Smooth muscle cell (in vitro differentiated cells): ENCODE data around the gene PLEKHB1. TPM values are rescaled to one million over a fixed set of nuclear protein-coding genes. Genes with fewer than 3 reads are reported as not detected.
A peak's percentile ranks its signal among the peaks of the same experiment; 100 is the strongest.

Source experiments
- DNase-seq: peaks from one replicate; lab custom pipeline; 2025; ENCODE audit not compliant: unreplicated experiment; lab: John Stamatoyannopoulos, UW
- H2AFZ ChIP-seq: fragments of 200-600 bp; sonication (generic); 2 replicates; pipeline ENCODE4 v1.6.0; 2016; ENCODE audit warnings: antibody characterized with exemption, low read depth, mild to moderate bottlenecking
- H3F3A ChIP-seq: fragments of 200-600 bp; sonication (generic); 2 replicates; pipeline ENCODE4 v1.6.0; 2017; ENCODE audit warnings: antibody characterized with exemption, low read depth
- H3K27ac ChIP-seq: fragments of 200-600 bp; sonication (generic); 2 replicates; pipeline ENCODE4 v1.5.1; 2016; ENCODE audit warnings: low read depth, mild to moderate bottlenecking
- H3K27me3 ChIP-seq: fragments of 200-600 bp; sonication (generic); 2 replicates; pipeline ENCODE4 v1.6.1; 2016; ENCODE audit warnings: low read depth, mild to moderate bottlenecking
- H3K36me3 ChIP-seq: fragments of 200-600 bp; sonication (generic); 2 replicates; pipeline ENCODE4 v1.5.1; 2016; ENCODE audit warnings: low read depth
- H3K4me1 ChIP-seq: fragments of 200-600 bp; sonication (generic); 2 replicates; pipeline ENCODE4 v1.5.1; 2016; ENCODE audit warnings: low read depth
- H3K4me2 ChIP-seq: fragments of 200-600 bp; sonication (generic); 2 replicates; pipeline ENCODE4 v1.6.0; 2016; ENCODE audit warnings: mild to moderate bottlenecking
- H3K4me3 ChIP-seq: fragments of 200-600 bp; sonication (generic); 2 replicates; pipeline ENCODE4 v1.5.1; 2016; ENCODE audit warnings: mild to moderate bottlenecking
- H3K79me2 ChIP-seq: fragments of 200-600 bp; sonication (generic); 2 replicates; pipeline ENCODE4 v1.6.0; 2016; ENCODE audit warnings: low read depth, mild to moderate bottlenecking
- H3K9ac ChIP-seq: fragments of 200-600 bp; sonication (generic); 2 replicates; pipeline ENCODE4 v1.6.0; 2016; ENCODE audit warnings: low read depth
- H3K9me3 ChIP-seq: fragments of 200-600 bp; sonication (generic); replicated peaks from 2 replicates; pipeline ENCODE4 v1.5.1; 2016; ENCODE audit warnings: low read depth
- H4K20me1 ChIP-seq: fragments of 200-600 bp; sonication (generic); 2 replicates; pipeline ENCODE4 v1.6.0; 2016; ENCODE audit warnings: low read depth
- CTCF ChIP-seq: fragments of 200-600 bp; sonication (generic); IDR thresholded peaks from 2 replicates; pipeline ENCODE4 v1.5.1; 2017; ENCODE audit warnings: borderline replicate concordance, mild to moderate bottlenecking, antibody characterized with exemption; ENCODE audit not compliant: insufficient read depth, poor library complexity, severe bottlenecking
- WGBS: methylation state at CpG from one replicate; pipeline ENCODE4 v1.1.7; 2016; ENCODE audit warnings: low lambda C conversion rate; 5-methylcytosine and 5-hydroxymethylcytosine counted together
- polyA plus RNA-seq: library from polyadenylated mRNA; unstranded; fragments of >200 nt; fragmentation: Nextera tagmentation; extraction: Ambion mirVana; gene quantifications from 2 replicates; pipeline ENCODE4 v1.2.1, GENCODE V29; 2016
- total RNA-seq: library from RNA; depleted of rRNA; stranded (reverse); fragments of >200 nt; gene quantifications from 2 replicates; pipeline ENCODE4 v1.2.3, GENCODE V29; 2014

Gene PLEKHB1
- total and polyA plus RNA-seq, 2 experiments from 2014 or later: 0.22 to 2.5 TPM

- 92% methylated on average over 3 of the region's 3 CpGs for WGBS
- no peak for DNase-seq
- Histone ChIP-seq H3K9ac (no peak overlapping the region), H3K79me2 (no peaks in the 10 kb centered on the region), H3K9me3 (no peaks in the 10 kb centered on the region), H3K4me3 (no peak overlapping the region), H3K27me3 (no peaks in the 10 kb centered on the region), H3K36me3 (no peaks in the 10 kb centered on the region), H2AFZ (no peak overlapping the region), H4K20me1 (no peaks in the 10 kb centered on the region), H3K4me2 (no peak overlapping the region), H3K4me1 (peaks cover 10% of the 10 kb centered on the region), H3K27ac (no peak overlapping the region), H3F3A (no peaks in the 10 kb centered on the region)
- no peak for TF ChIP-seq CTCF
Measured at GRCh38 chr11:73656985-73657384, 10.6 kb downstream of the PLEKHB1 start.

- H3K9me3 ChIP-seq: no peaks in the 10 kb centered on the region
- H3F3A ChIP-seq: no peaks in the 10 kb centered on the region
- H3K79me2 ChIP-seq: no peaks in the 10 kb centered on the region
- H3K9ac ChIP-seq: no peak overlapping the region
- no peak overlapping the region for H3K4me2 ChIP-seq
- H3K4me3 ChIP-seq: no peak overlapping the region
- no peaks in the 10 kb centered on the region for H4K20me1 ChIP-seq
- H3K4me1 ChIP-seq: no peaks in the 10 kb centered on the region
- no peak for DNase-seq
- no peaks in the 10 kb centered on the region for H3K36me3 ChIP-seq
- no peaks in the 10 kb centered on the region for H3K27me3 ChIP-seq
- no peak overlapping the region for H2AFZ ChIP-seq
- H3K27ac ChIP-seq: no peak overlapping the region
- WGBS: 89% methylated on average over 3 of the region's 3 CpGs
- no peak for TF ChIP-seq CTCF
Measured at GRCh38 chr11:73659961-73660360, 13.6 kb downstream of the PLEKHB1 start.

GRCh38 chr11:73660497-73661034 is 14.2 kb downstream of the PLEKHB1 start:
- peak overlapping the region; percentile 95 for H3K4me2 ChIP-seq
- no peaks in the 10 kb centered on the region for H3K4me1 ChIP-seq
- no peaks in the 10 kb centered on the region for H3K9me3 ChIP-seq
- H3K27ac ChIP-seq: no peak overlapping the region
- no peak overlapping the region for H2AFZ ChIP-seq
- no peak overlapping the region for H3K9ac ChIP-seq
- no peaks in the 10 kb centered on the region for H3K79me2 ChIP-seq
- no peaks in the 10 kb centered on the region for H3F3A ChIP-seq
- H3K27me3 ChIP-seq: no peaks in the 10 kb centered on the region
- 61% methylated on average over 25 of the region's 25 CpGs for WGBS
- no peaks in the 10 kb centered on the region for H3K36me3 ChIP-seq
- no peak for DNase-seq
- H3K4me3 ChIP-seq: peak overlapping the region; percentile 52
- no peak for TF ChIP-seq CTCF
- no peaks in the 10 kb centered on the region for H4K20me1 ChIP-seq

- Histone ChIP-seq H3K36me3 (no peaks in the 10 kb centered on the region), H3K4me1 (no peaks in the 10 kb centered on the region), H4K20me1 (no peaks in the 10 kb centered on the region), H3K4me2 (peak overlapping the region; percentile 95), H3K27me3 (no peaks in the 10 kb centered on the region), H3K27ac (no peak overlapping the region), H3F3A (no peaks in the 10 kb centered on the region), H3K79me2 (no peaks in the 10 kb centered on the region), H3K4me3 (peak overlapping the region; percentile 52), H2AFZ (no peak overlapping the region), H3K9ac (peak overlapping the region; percentile 56), H3K9me3 (no peaks in the 10 kb centered on the region)
- peak; percentile 82 for DNase-seq
- peak; percentile 98 for TF ChIP-seq CTCF
- WGBS: 6% methylated on average over 40 of the region's 40 CpGs
Measured at GRCh38 chr11:73661035-73661628, 14.8 kb downstream of the PLEKHB1 start.
